ENCODE results near the gene PHACTR3. TPM values are rescaled to one million over a fixed set of nuclear protein-coding genes. Genes with fewer than 3 reads are reported as not detected.
"Not testable (repeated sequence)": the region's sequence is repeated elsewhere in the genome, so short reads cannot be mapped to it uniquely, and the experiment has no call there.

Gene PHACTR3
- total RNA-seq, 1 donor from 2014 or later: 9.9 TPM

DNA sequence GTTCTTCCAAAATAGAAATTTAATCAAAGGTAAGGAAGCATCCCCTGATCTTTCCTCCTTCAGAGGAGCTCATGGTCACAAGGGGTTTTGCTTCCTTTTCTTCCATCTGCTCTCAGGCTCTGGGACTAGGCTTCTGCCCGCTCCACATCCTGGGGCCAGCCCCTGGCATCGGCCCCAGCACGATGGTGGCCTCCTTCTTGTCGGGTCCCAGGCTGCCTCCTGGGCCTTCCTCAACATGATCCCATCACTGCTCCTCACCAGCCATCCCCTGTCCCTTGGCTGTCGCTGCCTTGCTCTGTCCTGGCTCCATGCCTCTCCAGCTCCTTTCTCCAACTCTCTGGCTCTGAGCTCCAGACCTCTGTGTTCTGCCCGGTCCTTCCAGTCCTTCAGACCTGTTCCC is 4.1 kb downstream of the PHACTR3 start:
- intact Hi-C loops (cut with DNase I): loop anchor here (5.0 kb wide), 2 partner anchors 34 to 84 kb away; no protein-coding TSS in a partner anchor
- ATAC-seq: no peak
- DNase-seq (ENCODE audit: missing footprints): no peak

DNA sequence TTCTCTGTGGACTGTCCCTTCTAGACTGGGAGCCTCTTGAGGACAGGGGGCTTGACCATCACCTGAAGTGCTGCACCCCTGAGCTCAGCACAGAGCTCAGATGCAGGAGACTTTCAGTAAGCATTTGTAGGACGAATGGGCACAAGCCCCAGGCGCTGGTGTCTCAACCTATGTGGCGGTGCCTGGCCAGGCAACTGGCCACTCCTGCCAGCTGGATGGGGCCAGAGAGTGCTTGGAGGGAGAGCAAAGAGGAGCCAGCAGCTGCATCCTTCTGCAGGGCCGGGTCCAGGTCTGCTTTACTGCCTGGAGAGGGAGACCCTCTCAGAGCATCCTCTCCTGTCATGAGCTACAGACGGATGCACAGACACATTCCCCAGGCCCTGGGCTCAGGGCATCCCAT is 4.5 kb downstream of the PHACTR3 start:
- intact Hi-C loops (cut with DNase I): loop anchor here (5.0 kb wide), 2 partner anchors 33 to 83 kb away; no protein-coding TSS in a partner anchor
- no peak for DNase-seq (ENCODE audit: missing footprints)
- ATAC-seq: no peak

DNA sequence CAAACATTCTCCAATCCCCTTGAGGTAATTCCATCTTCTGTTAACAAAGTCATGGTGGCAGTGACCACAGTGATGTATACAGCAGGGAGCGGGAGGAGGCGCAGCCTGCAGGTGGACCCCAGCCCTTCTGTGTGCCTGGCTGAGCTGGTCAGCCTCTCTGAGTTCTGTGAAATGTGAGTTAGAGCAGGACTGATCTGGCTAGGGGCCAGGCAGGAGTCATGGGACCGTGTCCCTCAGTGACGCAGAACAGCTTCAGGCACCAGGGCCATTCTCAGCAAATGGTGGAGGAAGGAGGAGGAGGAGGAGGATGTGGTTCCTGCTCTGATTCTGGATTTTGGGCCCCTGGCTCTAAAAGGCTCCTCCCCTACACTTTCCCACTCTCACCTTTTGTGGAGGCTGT is 6.9 kb downstream of the PHACTR3 start:
- ATAC-seq (peak; percentile 67), DNase-seq (ENCODE audit: missing footprints) (no peak)
- intact Hi-C loops (cut with DNase I): no loop called here

DNA sequence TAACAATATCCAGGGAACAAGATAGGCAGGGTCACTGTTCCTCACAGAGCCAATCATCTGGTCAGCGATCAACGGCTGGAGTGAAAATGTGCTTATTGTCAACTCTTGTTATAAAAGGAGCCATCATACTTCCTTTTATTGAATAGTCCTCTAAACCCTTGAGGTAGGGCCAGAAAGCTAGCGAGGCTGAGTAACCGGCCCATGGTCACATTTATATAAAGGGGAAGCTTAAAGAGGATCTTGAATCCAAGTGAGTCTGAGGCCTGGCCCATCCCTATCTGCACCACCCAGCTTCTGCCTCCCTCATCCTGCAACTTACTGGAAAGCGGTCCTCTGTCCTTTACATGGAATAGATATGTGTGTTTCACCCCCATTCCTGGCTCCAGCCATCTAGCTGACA is 9.5 kb downstream of the PHACTR3 start:
- DNase-seq (ENCODE audit: missing footprints): no peak

DNA sequence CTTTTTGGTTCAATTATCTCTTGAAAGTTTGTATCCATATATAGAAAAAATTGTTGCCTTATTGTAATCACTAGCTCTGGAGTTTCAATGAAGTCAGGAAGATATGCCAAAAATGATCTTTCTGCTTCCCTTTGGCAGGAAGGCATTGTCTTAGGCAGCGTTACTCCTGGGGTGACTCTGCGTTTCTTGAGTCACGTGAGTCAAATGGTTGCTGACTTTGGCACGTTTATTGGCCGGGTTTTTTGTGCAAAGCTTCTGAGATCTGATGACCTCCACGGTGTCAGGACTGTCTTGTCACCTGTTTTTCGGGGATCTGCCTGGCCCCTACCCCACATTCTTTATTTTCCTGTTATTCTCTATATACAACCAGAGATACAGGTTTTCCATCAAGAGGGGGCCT is 10.4 kb downstream of the PHACTR3 start:
- ATAC-seq (no peak), DNase-seq (ENCODE audit: missing footprints) (no peak)
- intact Hi-C loops (cut with DNase I): no loop called here

More for the DNA sequence above, 9.5 kb downstream of the PHACTR3 start:
- ATAC-seq: no peak
- intact Hi-C loops (cut with DNase I): no loop called here

DNA sequence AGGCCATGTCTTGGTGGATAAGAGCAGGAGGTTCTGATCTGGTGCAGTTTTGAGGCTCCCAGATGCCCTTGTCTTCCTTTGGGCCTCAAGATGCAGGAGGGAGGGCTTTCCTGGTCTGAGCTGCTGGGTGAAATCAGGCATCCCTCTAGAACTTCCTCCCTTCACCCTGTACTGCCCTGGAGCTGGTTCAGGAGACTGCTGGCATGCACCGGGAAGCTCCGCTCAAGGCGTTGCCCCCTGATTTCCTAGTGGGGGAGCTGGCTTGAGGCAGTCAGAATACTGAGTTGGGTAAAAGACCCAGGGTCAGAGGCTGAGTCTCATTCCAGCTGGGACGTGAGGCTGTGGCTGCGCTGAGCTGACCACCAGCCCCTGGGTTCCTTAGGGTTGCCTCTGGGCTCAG is 12.0 kb downstream of the PHACTR3 start:
- no peak for ATAC-seq
- no peak for DNase-seq (ENCODE audit: missing footprints)
- intact Hi-C loops (cut with DNase I): no loop called here

DNA sequence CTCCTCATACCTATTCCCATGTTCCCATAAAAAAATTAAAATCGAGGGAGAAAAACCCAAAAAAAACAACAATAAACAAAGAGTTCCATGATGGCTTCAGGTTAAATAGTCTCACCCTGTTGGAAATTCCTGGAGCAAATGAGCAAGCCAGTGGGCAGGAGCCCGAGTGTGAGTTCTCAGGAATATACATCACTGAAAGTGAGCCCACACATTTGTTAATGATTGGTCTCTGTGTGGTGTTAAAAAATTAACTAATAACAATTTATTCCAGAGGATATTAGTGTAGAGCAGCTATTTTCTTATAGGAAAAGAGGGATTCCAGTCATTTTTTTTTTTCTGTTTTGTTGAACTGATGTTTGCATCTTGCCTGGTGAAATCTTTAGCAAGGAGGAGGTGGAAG is 12.9 kb downstream of the PHACTR3 start:
- ATAC-seq: no peak
- intact Hi-C loops (cut with DNase I): no loop called here

DNA sequence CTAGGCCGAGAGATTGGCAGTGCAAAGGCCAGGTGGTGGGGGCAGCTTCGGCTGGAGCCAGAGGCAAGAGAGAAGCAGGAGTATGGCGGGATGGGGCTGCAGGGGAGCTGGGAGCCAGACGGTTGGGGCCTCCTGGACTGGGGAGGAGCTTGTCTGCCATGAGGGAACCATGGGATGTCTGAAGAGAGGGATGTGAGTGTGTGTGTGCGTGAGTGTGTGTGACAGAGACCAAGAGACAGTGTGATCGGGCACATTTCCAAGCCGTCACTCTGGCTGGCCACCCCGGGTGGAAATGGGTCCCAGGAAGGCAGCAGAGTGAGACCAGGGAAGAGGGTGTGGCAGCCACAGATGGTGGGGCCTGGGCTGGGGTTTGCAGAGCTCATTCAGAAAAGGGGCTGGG is 13.8 kb downstream of the PHACTR3 start:
- ATAC-seq: no peak
- intact Hi-C loops (cut with DNase I): no loop called here
- DNase-seq (ENCODE audit: missing footprints): no peak

More for the DNA sequence above, 12.9 kb downstream of the PHACTR3 start:
- no peak for DNase-seq (ENCODE audit: missing footprints)

DNA sequence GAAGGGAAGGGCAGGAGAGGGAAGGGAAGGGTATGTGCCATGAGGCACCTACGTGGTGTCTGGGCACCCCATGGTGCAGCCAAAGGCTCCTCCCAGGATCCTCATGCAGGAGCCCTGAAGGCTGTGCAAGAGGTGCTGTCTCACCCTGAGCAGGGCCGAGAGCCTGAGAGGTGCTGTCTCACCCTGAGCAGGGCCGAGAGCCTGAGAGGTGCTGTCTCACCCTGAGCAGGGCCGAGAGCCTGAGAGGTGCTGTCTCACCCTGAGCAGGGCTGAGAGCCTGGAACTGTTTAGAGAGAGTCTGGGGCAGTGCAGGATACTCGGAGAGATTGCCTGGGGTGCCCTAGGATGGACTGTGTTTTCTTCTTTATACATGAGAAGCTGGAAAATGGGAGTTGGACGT is 14.2 kb downstream of the PHACTR3 start:
- DNase-seq (ENCODE audit: missing footprints); ATAC-seq; intact Hi-C loops (cut with DNase I): not testable (repeated sequence)

DNA sequence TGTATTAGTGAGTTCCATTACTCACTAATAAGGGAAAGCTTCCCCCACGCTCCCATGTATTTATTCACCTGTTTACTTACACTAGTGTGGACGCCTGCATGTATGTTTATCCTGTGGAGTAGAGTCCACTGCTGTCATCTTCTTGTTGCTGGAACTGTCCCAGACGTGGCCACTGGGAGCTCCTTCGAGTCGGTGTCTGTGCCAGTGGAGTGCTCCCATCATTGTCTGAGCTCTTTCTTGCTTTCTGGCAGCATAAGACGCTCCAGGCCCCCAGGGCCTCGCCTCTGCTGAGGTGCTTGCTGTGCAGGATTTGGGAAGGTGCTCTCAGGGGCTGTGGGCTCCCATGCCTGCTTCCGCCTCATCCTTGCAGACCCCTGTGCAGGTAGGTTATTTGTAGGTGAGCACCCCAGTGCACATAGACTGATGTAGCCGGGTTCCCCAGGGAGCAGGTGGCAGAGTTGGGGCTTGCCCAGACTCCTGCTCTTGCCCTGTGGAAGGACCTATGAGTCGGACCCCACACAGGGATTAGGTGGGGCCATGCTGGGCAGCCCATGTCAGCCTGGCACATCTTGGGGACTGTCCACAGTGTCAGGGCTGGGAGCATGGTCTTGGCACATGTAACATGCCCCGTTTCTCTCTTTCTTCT is 16.6 kb downstream of the PHACTR3 start:
- ATAC-seq: no peak
- DNase-seq (ENCODE audit: missing footprints): no peak
- intact Hi-C loops (cut with DNase I): no loop called here

DNA sequence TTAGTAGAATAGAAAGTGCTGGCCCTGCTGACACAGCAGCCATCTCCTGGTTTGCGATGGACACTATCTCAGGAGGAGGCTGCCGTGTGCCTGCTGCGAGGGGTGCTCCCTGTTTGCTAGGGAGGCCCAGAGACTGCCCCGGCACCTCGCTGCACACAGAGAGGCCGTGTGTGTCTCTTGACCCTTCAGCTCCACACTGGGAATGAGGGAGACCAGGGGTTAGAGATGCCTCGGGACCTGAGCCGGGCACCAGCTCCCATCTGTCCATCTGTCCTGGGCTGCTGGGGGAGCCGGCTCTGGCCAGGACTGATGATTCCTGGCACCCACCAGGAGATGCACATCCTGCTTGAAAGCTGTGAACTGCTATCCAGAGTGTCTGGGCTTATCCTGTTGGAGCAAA is 18.2 kb downstream of the PHACTR3 start:
- ATAC-seq: no peak
- intact Hi-C loops (cut with DNase I): no loop called here
- no peak for DNase-seq (ENCODE audit: missing footprints)

DNA sequence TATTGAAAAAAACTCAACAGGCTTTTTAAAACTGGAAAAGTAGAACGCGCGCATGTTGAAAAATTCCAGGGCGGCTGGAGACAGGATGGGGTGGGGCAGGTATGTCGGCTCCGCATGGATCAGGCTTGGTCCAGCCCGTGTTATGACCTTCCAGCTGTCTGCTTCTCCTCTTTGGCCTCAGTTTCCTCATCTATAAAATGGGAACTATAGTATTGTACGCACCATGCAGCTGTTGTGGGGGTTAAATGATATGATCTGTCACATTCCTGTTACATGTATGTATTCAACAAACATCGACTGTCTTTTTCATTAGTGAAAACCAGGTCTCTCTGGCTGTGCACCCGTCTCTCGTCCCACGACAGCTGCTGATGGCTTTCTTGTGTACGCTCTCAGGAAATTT is 18.8 kb downstream of the PHACTR3 start:
- ATAC-seq (no peak), DNase-seq (ENCODE audit: missing footprints) (no peak)
- intact Hi-C loops (cut with DNase I): no loop called here

DNA sequence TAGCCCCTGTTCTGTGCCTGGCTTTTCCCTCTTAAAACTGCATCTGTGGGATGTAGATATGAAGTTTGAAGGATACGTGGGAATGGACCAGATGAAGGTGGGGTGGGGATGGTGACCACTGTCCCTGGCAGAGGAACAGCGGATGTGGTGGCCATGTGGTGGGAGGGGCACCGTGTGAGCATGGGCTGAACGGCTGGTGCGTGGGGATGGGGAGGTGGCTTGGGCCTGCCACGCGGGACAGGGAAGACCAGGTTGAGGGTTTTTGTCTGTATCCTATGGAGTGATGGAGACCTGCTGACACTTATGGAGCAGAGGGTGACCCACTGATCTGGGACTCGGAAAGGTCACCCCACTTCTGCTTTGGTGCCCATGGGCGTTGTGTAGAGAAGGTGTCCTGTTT is 19.2 kb downstream of the PHACTR3 start:
- DNase-seq (ENCODE audit: missing footprints) (no peak), ATAC-seq (no peak)
- intact Hi-C loops (cut with DNase I): no loop called here

DNA sequence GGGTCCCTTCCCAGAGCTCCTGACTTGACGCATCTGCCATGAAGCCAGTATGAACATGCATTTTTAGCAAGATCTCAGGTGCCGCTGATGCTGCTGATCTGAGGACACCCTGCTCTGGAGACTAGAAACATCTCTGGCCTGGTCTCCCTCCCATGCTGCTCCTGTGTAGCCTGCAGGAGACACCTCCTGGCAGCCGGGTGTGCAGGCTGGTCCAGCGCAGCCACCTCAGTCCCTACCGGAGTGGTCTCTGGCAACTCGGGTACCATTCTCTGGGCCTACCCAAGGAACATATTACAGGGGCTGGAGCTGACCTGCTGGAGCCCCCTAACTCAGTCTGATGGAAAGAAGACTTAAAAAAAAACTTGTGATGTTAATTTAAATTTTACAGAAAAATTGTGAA is 20.1 kb downstream of the PHACTR3 start:
- no peak for DNase-seq (ENCODE audit: missing footprints)
- ATAC-seq: no peak
- intact Hi-C loops (cut with DNase I): no loop called here

DNA sequence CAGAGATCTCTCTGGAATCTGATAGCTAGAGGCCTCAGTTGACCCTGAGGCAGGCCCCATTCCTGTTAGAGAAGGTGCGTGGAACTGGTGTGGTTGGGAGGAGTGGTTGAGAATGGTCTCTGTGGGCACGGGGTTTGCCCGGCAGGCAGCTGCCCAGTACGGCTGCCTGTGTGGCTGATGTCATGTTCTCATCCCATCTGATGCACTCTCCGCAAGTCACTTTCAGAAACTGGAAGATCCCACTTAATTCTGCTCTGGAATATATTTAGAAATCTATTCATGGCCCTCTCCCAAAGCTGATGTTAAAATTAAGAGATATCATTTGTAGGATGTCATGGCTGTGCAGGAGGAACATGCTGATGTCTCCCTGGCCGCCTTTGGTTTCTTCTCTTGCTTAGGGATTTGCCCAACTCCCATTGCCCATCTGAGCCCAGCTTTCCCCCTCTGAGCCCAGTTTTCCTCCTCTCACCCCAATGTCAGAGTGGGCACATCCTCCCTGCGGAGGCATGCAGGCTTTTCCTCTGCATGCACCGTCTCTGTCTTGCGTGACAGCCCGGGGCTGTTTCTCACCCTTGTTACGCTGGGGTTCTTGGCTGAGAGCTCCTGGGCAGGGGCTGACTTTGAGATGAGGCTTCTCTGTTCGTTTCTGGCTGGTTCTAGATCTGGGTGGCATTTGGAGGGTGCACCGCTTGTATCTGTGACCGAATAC is 21.0 kb downstream of the PHACTR3 start:
- no peak for DNase-seq (ENCODE audit: missing footprints)
- intact Hi-C loops (cut with DNase I): no loop called here
- ATAC-seq: no peak

DNA sequence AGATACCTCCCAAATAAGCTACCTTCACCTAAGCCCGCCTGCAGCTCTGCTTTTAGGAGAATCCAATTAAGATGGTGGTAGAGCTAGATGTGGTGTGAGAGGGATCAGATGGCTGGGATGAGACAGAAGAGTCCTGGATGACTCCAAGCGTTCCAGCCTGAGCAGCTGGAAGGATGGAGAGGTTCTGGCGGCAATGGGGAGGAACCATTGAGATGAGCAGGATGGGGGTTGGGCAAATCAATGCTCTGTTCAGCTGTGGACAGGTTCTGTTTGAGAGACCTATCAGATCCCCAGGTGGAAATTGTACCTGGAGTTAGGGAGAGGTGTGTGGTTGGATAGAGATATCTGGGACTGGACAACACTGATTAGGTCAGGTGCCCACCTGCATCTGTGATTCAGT is 23.0 kb downstream of the PHACTR3 start:
- ATAC-seq (no peak), DNase-seq (ENCODE audit: missing footprints) (no peak)
- intact Hi-C loops (cut with DNase I): no loop called here

DNA sequence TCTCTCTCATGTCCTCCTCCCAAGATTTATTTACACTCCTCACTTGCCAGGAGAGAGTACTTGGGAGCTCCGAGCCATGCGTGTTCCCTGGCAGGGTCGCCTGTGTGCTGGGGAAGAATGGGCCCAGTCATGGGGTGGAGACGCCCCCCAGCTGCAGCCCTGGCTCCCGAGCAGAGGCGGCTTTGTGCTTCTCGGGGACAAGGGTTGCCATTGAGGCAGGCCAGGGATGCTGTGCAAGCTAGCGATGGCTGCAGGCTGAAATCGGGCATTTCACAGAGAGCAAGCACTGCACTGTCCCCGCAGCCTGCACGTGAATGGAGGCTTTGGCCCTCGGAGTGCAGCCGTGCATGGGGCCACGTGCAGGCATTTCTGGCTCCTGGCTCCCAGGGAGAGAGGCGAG is 23.8 kb downstream of the PHACTR3 start:
- intact Hi-C loops (cut with DNase I): no loop called here
- no peak for ATAC-seq
- no peak for DNase-seq (ENCODE audit: missing footprints)

DNA sequence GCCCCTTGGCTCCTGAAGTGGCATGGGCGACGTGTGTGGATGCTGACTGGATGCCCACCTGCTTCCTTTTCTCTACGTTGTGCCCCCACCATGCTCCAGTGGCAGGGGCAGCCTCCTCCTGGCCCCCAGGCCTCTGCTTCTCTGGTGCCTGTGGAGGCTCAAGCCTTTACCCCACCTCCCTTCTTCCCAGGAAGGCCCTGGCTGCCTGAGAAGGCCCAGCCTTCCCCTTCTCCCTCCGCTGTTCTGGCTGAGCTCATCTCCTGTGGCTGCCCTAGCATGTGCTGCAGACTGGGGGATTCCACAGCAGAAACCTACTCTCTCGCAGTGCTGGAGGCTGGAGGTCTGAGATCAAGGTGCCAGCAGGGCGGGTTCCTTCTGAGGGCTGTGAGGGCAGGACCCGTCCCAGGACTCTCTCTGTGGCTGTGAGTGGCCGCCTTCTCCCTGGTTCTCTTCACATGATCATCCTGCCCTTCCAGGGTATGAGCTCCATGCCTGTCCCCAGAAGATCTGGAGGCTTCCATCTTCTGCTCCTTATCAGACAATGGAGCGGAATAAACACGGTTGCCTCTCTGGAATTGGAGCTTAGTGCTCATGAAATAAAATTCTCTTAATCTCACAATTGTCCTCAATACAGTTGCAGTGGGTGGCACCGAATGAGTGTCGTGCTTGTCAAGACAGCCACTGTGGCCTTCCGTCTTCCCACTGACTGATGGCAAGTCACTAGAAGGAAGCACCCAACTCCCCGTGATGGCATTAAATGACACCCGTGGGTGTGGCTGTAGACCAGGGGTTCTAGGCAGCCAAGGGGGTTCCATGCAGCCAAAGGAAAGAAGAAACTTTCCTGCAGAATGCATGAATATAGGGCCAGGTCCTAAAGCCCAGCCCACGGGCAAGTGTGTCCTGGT is 25.1 kb downstream of the PHACTR3 start:
- intact Hi-C loops (cut with DNase I): no loop called here
- DNase-seq (ENCODE audit: missing footprints) (no peak), ATAC-seq (no peak)

DNA sequence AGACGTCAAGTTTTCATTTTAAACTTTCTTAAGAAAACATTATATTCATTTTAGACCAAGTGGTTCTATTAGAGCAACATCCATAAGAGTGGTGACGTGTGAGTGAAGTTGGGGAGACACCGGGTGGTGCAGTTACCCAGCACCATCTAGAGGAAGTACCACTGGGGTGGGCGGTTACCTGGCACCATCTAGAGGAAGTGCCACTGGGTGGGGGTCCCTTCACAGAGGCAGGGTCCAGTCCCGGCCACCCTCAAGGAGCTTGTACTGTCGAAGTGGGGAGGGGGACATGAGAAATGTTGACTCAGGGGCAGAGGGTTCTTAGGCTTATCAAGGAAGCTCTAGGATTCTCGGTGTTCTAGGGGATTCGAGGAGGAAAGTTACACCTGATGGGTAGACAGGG is 26.2 kb downstream of the PHACTR3 start:
- DNase-seq (ENCODE audit: missing footprints) (no peak), ATAC-seq (no peak)
- intact Hi-C loops (cut with DNase I): no loop called here

Measured in Right ventricle myocardium inferior (tissue), 1 donor.